Kidney epithelial cell (primary cell): Measurements from ENCODE around the gene MAP7. TPM values are rescaled to one million over a fixed set of nuclear protein-coding genes. Genes with fewer than 3 reads are reported as not detected.

ENCODE experiments used
- DNase-seq: peaks from one replicate; pipeline ENCODE4 v3.0.0-alpha.2; 2010; ENCODE audit warnings: low read depth
- H3K27me3 ChIP-seq: 2 replicates; pipeline ENCODE4 v1.6.0; 2011; ENCODE audit warnings: low read length; ENCODE audit not compliant: control insufficient read depth, insufficient read depth
- H3K36me3 ChIP-seq: 2 replicates; pipeline ENCODE4 v1.5.1; 2011; ENCODE audit warnings: low read length; ENCODE audit not compliant: control insufficient read depth, insufficient read depth
- H3K4me3 ChIP-seq: 2 replicates; pipeline ENCODE4 v1.5.1; 2011; ENCODE audit warnings: low read depth, mild to moderate bottlenecking, control low read depth, low read length
- CTCF ChIP-seq: IDR thresholded peaks from 2 replicates; pipeline ENCODE4 v1.5.1; 2011; ENCODE audit warnings: mild to moderate bottlenecking, moderate library complexity, low read length, control low read depth, inconsistent platforms; ENCODE audit not compliant: insufficient read depth, poor library complexity, severe bottlenecking
- total RNA-seq: library from RNA; depleted of rRNA; stranded (reverse); fragments of >200 nt; gene quantifications from 2 replicates; pipeline ENCODE4 v1.2.3, GENCODE V29; 2015

Gene MAP7
- total RNA-seq, 1 donor from 2014 or later = 17.6 TPM

GRCh38 chr6:136446579-136447187 lies 103.5 kb downstream of the MAP7 start:
- no peak for DNase-seq
- Histone ChIP-seq H3K4me3 (no peak overlapping the region), H3K36me3 (no peaks in the 10 kb centered on the region), H3K27me3 (no peaks in the 10 kb centered on the region)
- TF ChIP-seq CTCF = no peak

- H3K27me3 ChIP-seq = no peaks in the 10 kb centered on the region
- no peak overlapping the region for H3K4me3 ChIP-seq
- no peak for TF ChIP-seq CTCF
- H3K36me3 ChIP-seq = no peaks in the 10 kb centered on the region
- no peak for DNase-seq
These were observed 104.1 kb downstream of the MAP7 start for GRCh38 chr6:136446145-136446544.

- TF ChIP-seq CTCF = no peak
- Histone ChIP-seq H3K36me3 (no peaks in the 10 kb centered on the region), H3K27me3 (no peaks in the 10 kb centered on the region), H3K4me3 (no peak overlapping the region)
- no peak for DNase-seq
These were observed 105.2 kb downstream of the MAP7 start for GRCh38 chr6:136445063-136445462.

- DNase-seq = no peak
- H3K36me3 ChIP-seq = no peaks in the 10 kb centered on the region
- H3K4me3 ChIP-seq = no peak overlapping the region
- no peak for TF ChIP-seq CTCF
- no peaks in the 10 kb centered on the region for H3K27me3 ChIP-seq
These were observed 110.0 kb downstream of the MAP7 start for GRCh38 chr6:136440203-136440602.

GRCh38 chr6:136439514-136440190 lies 110.6 kb downstream of the MAP7 start:
- Histone ChIP-seq H3K36me3 (no peaks in the 10 kb centered on the region), H3K27me3 (no peaks in the 10 kb centered on the region), H3K4me3 (no peak overlapping the region)
- no peak for DNase-seq
- no peak for TF ChIP-seq CTCF

- no peak overlapping the region for H3K4me3 ChIP-seq
- no peaks in the 10 kb centered on the region for H3K36me3 ChIP-seq
- no peak for DNase-seq
- H3K27me3 ChIP-seq = no peaks in the 10 kb centered on the region
- no peak for TF ChIP-seq CTCF
These were observed 111.8 kb downstream of the MAP7 start for GRCh38 chr6:136438441-136438840.
